Inflammatory macrophage treated with lipopolysaccharide for 4 hours (primary cell): Measurements from ENCODE around the gene ARHGEF7.
A peak's percentile ranks its signal among the peaks of the same experiment; 100 is the strongest.

Source experiments
- DNase-seq: peaks from one replicate; pipeline ENCODE4 v3.0.0-alpha.2; 2020

Gene ARHGEF7

DNA sequence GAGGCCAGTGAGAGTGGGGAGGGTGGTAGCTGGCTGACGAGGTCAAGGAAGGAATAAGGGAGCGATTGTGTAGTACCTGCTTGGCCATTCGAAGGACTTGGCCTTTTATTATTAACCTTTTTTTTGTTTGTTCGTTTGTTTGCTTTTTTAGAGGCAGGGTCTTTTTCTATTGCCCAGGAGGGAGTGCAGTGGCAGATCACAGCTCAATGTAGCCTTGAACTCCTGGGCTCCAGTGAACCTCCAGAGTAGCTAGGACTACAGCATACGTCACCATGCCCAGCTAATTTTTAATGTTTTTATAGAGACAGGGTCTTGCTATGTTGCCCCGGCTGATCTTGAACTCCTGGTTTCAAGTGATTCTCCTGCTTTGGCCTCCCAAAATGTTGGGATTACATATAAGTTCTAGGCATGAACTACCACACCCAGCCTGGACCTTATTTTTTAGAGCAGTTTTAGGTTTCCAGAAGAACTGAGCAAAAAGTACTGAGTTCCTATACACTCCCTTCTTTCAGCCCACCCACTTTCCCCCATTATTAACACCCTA lies 25.5 kb downstream of the ARHGEF7 start:
- DNase-seq = no peak

GRCh38 chr13:111142472-111142871 lies 27.4 kb downstream of the ARHGEF7 start:
- no peak for DNase-seq

GRCh38 chr13:111143865-111144540 lies 28.9 kb downstream of the ARHGEF7 start:
- DNase-seq = no peak

DNA sequence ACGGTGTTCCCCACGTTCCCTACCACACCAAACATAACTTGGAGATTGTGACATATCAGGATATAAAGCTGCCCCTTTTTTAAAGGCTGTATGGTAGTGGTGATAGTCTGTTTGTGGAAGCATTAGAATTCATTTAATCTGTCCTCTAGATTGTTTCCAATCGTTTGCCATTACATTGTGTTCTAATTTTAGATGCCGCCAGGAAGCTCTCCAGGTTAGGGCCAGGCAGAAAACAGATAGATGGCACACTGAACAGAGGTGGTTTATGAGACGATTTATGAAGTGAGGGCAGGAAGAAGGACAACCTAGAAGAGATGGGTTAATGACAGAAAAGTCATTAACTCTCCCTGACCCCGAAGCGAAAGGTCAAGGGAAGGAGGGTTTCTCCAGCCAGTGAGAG lies 30.0 kb downstream of the ARHGEF7 start:
- DNase-seq = no peak

- DNase-seq = no peak
Measured at GRCh38 chr13:111145506-111145905, 30.4 kb downstream of the ARHGEF7 start.

- DNase-seq = no peak
Measured at GRCh38 chr13:111152844-111153243, 37.7 kb downstream of the ARHGEF7 start.

DNA sequence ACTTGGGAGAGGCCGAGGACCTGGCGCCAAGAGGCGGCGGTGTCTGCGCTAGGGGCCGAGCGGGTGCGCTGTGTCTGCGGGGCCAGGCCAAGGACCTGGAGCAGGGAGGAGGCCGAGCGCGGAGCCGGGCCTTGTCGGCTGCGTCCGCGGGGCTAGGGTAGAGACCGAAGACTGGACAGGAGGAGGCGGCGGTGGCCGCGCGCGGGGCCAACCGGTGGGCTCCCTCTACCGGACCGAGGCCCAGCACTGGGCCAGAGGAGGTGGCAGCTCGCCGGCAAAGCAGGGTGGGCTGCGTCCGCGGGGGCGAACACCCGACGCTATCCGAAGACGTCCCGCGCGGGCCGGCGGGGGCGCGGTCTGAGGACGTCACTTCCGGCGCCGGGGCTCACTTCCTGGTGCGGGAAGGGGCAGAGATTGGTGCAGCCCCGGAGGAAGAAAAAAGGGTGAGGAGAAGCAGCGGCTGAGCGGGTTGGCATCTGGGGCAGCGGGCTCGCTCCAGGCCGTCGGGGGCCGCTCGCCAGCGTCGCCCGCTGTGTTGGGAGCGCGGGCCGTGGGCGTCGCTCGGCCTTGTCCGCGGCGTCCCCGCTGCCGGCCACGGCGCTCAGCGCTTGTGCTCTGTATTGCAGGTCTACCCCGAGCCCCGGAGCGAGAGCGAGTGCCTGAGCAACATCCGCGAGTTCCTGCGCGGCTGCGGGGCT lies 38.3 kb downstream of the ARHGEF7 start:
- DNase-seq = peak; percentile 93

DNA sequence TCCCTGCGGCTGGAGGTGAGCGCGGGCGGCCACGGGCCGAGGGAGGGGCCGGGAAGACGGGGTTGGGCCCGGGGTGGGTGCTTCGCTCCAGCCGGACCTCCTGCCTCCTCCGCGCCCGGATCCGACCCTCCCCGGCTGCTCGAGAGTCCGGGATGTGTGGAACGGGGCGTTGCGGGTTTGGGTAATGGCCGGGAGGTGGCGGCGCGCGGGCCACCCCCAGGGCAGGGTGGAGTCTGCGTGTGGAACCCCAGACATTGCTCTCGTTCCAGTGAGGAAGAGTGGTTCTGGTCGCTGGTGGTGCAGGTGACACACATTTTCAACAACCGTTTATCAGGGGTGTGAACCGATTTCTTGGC lies 38.8 kb downstream of the ARHGEF7 start:
- DNase-seq = peak; percentile 53

- DNase-seq = no peak
Measured at GRCh38 chr13:111156421-111156820, 41.3 kb downstream of the ARHGEF7 start.

- no peak for DNase-seq
Measured at GRCh38 chr13:111158136-111158805, 43.2 kb downstream of the ARHGEF7 start.

DNA sequence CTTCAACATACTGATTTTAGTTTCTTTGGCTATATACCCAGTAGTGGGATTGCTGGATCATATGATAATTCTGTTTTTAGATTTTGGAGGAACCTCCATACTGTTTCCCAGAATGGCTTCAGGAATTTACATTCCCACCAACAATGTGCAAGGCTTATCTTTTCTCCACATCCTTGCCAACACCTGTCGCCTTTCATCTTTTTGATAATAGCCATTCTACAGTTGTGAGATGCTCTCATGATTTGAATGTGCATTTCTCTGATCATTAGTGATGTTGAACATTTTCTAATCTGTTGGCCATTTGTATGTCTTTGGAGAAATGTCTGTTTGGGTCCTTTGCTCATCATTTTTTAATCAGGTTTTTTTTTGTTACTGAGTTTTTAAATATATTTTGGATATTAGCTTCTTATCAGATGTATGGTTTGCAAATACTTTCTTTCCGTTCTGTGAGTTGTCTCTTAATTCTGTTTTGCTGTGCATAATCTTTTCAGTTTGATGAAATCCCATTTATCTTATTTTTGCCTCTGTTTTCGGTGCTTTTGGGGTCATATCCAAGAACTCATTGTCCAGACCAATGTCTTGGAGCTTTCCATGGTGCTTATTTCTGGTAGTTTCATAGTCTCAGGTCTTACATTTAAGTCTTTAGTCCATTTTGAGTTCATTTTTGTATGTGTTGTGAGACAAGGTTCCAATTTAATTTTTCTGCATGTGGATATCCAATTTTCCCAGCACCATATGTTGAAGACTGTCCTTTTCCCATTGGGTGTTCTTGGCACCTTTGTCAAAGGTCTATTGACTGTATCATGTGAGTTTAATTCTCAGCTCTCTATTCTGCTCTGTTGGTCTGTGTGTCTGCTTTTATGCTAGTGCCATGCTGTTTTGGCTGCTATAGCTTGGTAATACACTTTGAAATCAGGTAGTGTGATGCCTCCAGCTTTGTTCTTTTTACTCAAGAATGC lies 44.5 kb downstream of the ARHGEF7 start:
- DNase-seq = no peak

- no peak for DNase-seq
Measured at GRCh38 chr13:111160648-111161047, 45.5 kb downstream of the ARHGEF7 start.

DNA sequence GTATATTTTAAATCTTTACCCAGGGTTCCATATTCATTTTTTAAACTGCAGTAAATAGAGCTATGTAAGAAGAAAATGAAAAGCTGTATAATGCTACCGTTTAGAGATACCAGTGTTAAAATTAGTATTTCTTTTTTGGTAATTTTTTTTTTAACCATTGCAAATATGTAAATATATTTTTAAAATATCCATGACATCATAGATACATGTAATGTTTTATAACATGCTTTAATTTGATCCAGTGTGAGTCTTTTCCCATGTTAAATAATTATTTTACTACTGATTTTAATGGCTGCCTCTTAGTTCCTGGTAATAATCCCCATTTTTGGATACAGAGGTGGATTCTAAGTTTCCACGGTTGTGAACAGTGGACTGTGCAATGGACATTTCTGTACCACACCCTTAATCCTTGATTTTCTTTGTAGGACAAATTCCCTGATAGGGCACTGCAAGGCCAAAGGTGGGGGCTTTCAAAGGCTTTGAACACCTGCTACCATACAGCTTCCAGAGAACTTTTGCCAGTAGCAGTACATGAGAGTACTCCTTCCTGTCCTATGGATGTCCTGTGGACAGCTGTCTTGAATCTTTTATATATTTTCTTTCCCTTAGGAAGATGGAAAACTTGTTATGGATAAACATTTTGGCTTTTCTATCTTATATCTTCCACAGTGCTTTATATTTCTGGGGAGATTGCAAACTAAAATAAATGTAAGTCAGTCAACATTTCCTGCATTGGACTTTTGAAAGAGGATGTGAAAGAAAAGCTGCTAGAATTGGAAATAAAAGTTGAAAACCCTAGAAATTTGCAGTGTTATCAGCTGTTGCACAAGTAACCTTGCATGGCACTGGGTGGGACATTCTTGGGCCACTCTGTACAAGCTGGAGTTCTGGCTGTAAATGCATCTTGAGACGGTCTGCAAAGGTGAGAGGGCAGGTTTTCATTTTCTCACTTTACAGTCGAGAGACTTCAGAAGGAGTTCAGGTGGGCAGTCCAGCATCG lies 46.8 kb downstream of the ARHGEF7 start:
- DNase-seq = peak; percentile 27

DNA sequence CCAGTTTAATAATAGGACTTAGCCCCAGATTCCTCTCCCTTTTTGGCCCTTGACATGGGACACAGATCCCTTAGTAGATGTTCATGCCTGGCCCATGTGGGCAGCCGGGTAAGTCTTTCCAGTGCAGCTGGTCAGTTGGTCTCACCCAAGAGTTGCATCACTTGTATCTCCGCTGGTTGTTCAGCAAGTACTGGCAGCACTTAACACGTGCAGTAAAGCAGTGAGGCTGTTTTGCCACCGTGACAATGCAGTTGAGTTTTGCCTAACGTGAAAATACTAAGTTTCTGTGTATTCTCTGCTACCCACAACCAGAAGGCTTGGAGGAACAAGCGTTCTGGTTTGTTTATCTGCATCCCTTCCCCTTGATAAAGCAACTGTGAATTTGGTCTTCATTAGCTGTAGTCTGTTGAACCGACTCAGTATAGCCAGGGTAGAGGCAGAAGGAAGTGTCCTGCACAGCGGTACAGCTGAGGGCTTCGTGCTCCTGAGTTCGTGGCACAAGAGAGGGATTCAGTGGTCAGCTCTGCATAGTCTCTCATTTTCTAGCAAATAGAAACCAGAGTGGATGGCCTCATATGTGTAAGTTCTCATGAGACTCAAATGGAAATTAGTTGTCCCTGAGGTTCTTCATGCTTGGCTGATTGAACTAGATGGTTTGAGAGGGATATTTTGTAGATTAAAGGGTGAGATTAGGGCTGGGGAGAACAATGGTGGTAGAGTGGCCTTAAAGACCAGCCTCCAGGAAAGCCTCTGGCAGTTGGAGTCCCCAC lies 50.3 kb downstream of the ARHGEF7 start:
- no peak for DNase-seq

GRCh38 chr13:111166882-111167675 lies 52.0 kb downstream of the ARHGEF7 start:
- DNase-seq = no peak

DNA sequence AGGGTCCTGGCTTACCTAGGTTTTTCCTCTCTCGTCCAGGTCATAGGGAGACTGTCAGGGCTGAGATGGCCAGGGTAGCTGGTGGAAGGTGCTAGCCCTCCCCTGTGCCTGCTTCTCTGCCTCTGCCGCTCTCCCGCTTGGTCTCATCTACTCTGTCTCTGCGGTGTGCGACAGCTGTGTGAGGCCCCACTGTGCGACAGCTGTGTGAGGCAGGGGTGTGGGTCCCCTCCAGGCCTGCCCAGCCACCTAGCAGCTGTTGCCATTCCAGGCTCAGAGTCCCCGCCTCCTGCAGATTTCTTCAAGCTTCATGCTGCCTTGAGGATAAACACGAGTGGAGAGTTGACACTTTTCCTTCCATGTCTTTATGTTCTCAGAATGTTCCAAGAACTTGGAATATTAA lies 53.0 kb downstream of the ARHGEF7 start:
- DNase-seq = no peak

DNA sequence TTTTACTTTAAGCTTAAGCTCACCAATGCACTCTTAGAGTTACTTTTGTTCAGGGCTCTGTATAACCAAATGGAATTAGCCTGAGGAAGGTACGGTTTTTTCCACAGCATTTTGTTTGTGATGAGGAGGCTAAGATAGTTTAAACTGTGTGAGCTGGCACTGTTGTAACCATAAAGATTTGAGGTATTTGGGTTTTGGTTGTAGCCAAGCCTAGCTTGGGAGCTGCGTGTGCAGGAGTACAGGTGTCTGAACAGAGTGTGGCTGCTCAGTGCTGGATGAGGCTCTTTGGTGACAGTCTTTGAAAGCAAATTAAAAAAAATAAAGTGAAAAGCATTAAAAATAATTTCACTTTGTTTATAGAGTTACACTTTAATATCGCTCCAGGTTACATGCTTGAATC lies 56.0 kb downstream of the ARHGEF7 start:
- no peak for DNase-seq

GRCh38 chr13:111171629-111172028 lies 56.5 kb downstream of the ARHGEF7 start:
- DNase-seq = no peak

DNA sequence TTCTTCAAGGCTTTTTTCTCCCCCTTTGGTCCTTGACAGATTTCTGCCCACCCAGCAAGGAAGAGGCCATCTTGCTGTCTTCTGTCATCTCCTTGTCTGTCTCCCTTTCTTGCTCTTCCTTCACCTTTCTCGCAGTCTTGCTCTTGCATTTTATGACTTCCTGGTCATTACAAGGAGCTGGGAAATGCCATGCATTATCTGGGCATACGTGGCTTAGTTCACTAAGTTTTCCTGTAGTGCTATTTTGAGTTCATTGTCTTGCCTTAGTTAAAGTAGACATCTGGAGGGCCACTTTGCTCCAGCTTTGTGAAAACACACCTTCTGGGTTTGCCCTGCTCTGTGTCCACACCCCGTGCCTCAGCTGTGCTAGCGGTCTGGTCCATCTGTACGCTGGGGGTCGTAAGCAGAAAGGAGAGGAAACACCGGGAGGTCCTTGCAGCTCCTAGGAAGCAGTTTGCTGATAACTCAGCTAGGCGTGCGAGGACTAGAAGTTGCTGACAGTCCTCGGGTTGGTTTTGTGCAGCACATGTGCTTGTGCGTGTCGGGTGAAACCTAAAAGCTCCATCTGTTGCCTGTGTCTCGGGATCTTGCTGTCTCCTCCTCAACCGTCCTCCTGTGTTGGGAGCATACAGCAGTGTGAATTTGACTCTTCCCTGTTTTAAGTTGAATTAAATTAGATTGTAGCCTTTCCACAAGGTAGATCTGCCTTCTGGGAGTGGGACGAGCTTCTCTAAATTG lies 59.4 kb downstream of the ARHGEF7 start:
- no peak for DNase-seq
